Left lung (tissue), 10 donors: ENCODE results near the gene MAP3K14. TPM values are rescaled to one million over a fixed set of nuclear protein-coding genes. Genes with fewer than 3 reads are reported as not detected.
"Not testable (repeated sequence)": the region's sequence is repeated elsewhere in the genome, so short reads cannot be mapped to it uniquely, and the experiment has no call there.

Experiments used
- ATAC-seq: fragments of 200-7000 bp; cut with Tn5 transposase; one replicate; pipeline ENCODE4 v1.9.1; 2020; ENCODE audit warnings: moderate library complexity
- DNase-seq, 4 donors: peaks; one replicate each; pipeline ENCODE4 v3.0.0-alpha.2; 2013 to 2020
- H3K27ac ChIP-seq, 2 donors: fragments of 200-600 bp; sonication (generic) in 1 of 2; one replicate each; pipeline versions ENCODE4 v1.5.0 to v1.8.0; 2020 to 2021
- H3K27me3 ChIP-seq, 2 donors: fragments of 200-600 bp; sonication (generic) in 1 of 2; one replicate each; pipeline versions ENCODE4 v1.5.0 to v1.8.0; 2020 to 2021
- H3K36me3 ChIP-seq, 2 donors: fragments of 200-600 bp; sonication (generic) in 1 of 2; one replicate each; pipeline versions ENCODE4 v1.5.0 to v1.8.0; 2020 to 2021
- H3K4me1 ChIP-seq, 2 donors: fragments of 200-600 bp; one replicate each; pipeline ENCODE4 v1.8.0; 2021
- H3K4me3 ChIP-seq, 2 donors: fragments of 200-600 bp; sonication (generic) in 1 of 2; one replicate each; pipeline versions ENCODE4 v1.5.0 to v1.8.0; 2020 to 2021; ENCODE audit warnings: mild to moderate bottlenecking in 1 of 2
- H3K9me3 ChIP-seq, 2 donors: fragments of 200-600 bp; sonication (generic) in 1 of 2; one replicate each; pipeline versions ENCODE4 v1.5.0 to v1.8.0; 2020 to 2021
- CTCF ChIP-seq, 2 donors: fragments of 200-600 bp; sonication (generic) in 1 of 2; IDR thresholded peaks; one replicate each; pipeline versions ENCODE4 v1.5.0 to v1.8.0; 2021; ENCODE audit warnings: antibody characterized with exemption in 2 of 2
- intact Hi-C, 2 donors: fragments of 100-400 bp; cut with DNase I; formaldehyde crosslinking; loops; one replicate each; pipeline versions ENCODE4 v1.11.2 to v1.14.2; 2022
- polyA plus RNA-seq, 6 donors: library from polyadenylated mRNA; unstranded; fragments of 120-200 nt; gene quantifications; one replicate each; pipeline ENCODE4 v1.2.1, GENCODE V29; 2013; ENCODE audit not compliant: insufficient read length in 6 of 6
- total RNA-seq, 2 donors: library from RNA; stranded (reverse); fragmentation: NEBNext Ultra II Directional; extraction: Animal tissue kit (Norgen Biotek cat#: 25700); gene quantifications; one replicate each; pipeline ENCODE4 v1.2.1, GENCODE V29; 2021
- donor health status: DM: no; HTN: yes; CAD: no.
- donor health status: DM: no; HTN: no; CAD: no.

MAP3K14 gene
- total and polyA plus RNA-seq, 8 donors: 6.3 to 13.1 (median 7.7) TPM

GRCh38 chr17:45253879-45254278, 62.9 kb downstream of the MAP3K14 start:
- no peak for TF ChIP-seq CTCF (IDR thresholded peaks at IDR 0.05)
- Histone ChIP-seq H3K27me3 (no peaks in the 10 kb centered on the region), H3K9me3 (no peaks in the 10 kb centered on the region), H3K4me1 (peaks cover 0 to 24% of the 10 kb centered on the region in 2 donors), H3K27ac (no peak overlapping the region), H3K4me3 (no peak overlapping the region), H3K36me3 (peaks cover 0 to 6% of the 10 kb centered on the region in 2 donors)
- intact Hi-C loops: no loop called here
- ATAC-seq (no peak), DNase-seq (no peak)

- peaks cover 0 to 31% of the 10 kb centered on the region in 2 donors for H3K4me1 ChIP-seq
- H3K4me3 ChIP-seq, H3K27ac ChIP-seq, H3K36me3 ChIP-seq, ATAC-seq, H3K9me3 ChIP-seq, intact Hi-C loops, H3K27me3 ChIP-seq: not testable (repeated sequence)
- peak in 1 of 4 donors; percentile 5 for DNase-seq
These were observed 63.6 kb downstream of the MAP3K14 start for GRCh38 chr17:45253237-45253636.

- no peaks in the 10 kb centered on the region for H3K27me3 ChIP-seq
- peaks cover 0 to 42% of the 10 kb centered on the region in 2 donors for H3K4me1 ChIP-seq
- DNase-seq (no peak), ATAC-seq (no peak)
- no peak overlapping the region for H3K27ac ChIP-seq
- intact Hi-C loops: no loop called here
- no peak overlapping the region for H3K4me3 ChIP-seq
- H3K36me3 ChIP-seq: peaks cover 0 to 9% of the 10 kb centered on the region in 2 donors
- H3K9me3 ChIP-seq: no peaks in the 10 kb centered on the region
- TF ChIP-seq CTCF (IDR thresholded peaks at IDR 0.05): no peak
These were observed 64.9 kb downstream of the MAP3K14 start for GRCh38 chr17:45251931-45252330.

- Histone ChIP-seq H3K4me3 (peak overlapping the region; percentile 43 to 53), H3K27ac (peak overlapping the region; percentile 82 to 83), H3K36me3 (peaks cover 0 to 45% of the 10 kb centered on the region in 2 donors), H3K27me3 (no peaks in the 10 kb centered on the region), H3K4me1 (peaks cover 5 to 53% of the 10 kb centered on the region in 2 donors), H3K9me3 (no peaks in the 10 kb centered on the region)
- intact Hi-C loops: no loop called here
- DNase-seq: peak in 3 of 4 donors; percentile 36 to 89 (median 71)
- ATAC-seq: peak; percentile 76
- TF ChIP-seq CTCF (IDR thresholded peaks at IDR 0.05): no peak
These were observed 68.5 kb downstream of the MAP3K14 start for GRCh38 chr17:45248132-45248957.

GRCh38 chr17:45247429-45248131, 69.2 kb downstream of the MAP3K14 start:
- Histone ChIP-seq H3K9me3 (no peaks in the 10 kb centered on the region), H3K4me1 (peaks cover 5 to 48% of the 10 kb centered on the region in 2 donors), H3K4me3 (peak overlapping the region; percentile 43 to 53), H3K27ac (peak overlapping the region; percentile 82 to 83), H3K36me3 (peaks cover 0 to 52% of the 10 kb centered on the region in 2 donors), H3K27me3 (no peaks in the 10 kb centered on the region)
- ATAC-seq (peak; percentile 95), DNase-seq (peak; percentile 72 to 97 (median 92))
- intact Hi-C loops: no loop called here
- TF ChIP-seq CTCF (IDR thresholded peaks at IDR 0.05): no peak
